Neural cell (in vitro differentiated cells): Measurements from ENCODE around the gene TRIP6.

ENCODE experiments used
- CTCF ChIP-seq: fragments of 450-650 bp; IDR thresholded peaks from 2 replicates; pipeline ENCODE4 v1.5.1; 2014; ENCODE audit warnings: antibody characterized with exemption, mild to moderate bottlenecking, moderate library complexity; ENCODE audit not compliant: poor library complexity, severe bottlenecking
- EZH2 ChIP-seq: fragments of 200-600, 300-800 bp; shearing (Covaris generic), sonication (generic); IDR thresholded peaks from 2 replicates; pipeline ENCODE4 v1.6.1; 2014; ENCODE audit warnings: antibody characterized with exemption, low read length, borderline replicate concordance, mild to moderate bottlenecking; ENCODE audit not compliant: insufficient read depth, poor library complexity, severe bottlenecking
- POLR2AphosphoS5 ChIP-seq: IDR thresholded peaks from 2 replicates; pipeline ENCODE4 v1.6.1; 2012
- RAD21 ChIP-seq: fragments of 450-650 bp; conservative IDR thresholded peaks from 2 replicates; pipeline ENCODE4 v1.6.1; 2014; ENCODE audit warnings: antibody characterized with exemption, mild to moderate bottlenecking, moderate library complexity
- REST ChIP-seq: IDR thresholded peaks from 2 replicates; pipeline ENCODE4 v1.6.1; 2012; ENCODE audit warnings: borderline replicate concordance

- TF ChIP-seq RAD21 (no peak), CTCF (no peak), POLR2AphosphoS5 (peak; percentile 12), EZH2 (no peak), REST (no peak)
Measured at GRCh38 chr7:100888291-100888987, 21.3 kb downstream of the TRIP6 start.
